ENCODE measurements around the gene DENND5B.
"Not testable (repeated sequence)": the region's sequence is repeated elsewhere in the genome, so short reads cannot be mapped to it uniquely, and the experiment has no call there.

The DENND5B gene

GRCh38 chr12:31591380-31591901 lies 505 bp upstream of the DENND5B start:
- DNase-seq (ENCODE audit: low read depth): no peak

DNA sequence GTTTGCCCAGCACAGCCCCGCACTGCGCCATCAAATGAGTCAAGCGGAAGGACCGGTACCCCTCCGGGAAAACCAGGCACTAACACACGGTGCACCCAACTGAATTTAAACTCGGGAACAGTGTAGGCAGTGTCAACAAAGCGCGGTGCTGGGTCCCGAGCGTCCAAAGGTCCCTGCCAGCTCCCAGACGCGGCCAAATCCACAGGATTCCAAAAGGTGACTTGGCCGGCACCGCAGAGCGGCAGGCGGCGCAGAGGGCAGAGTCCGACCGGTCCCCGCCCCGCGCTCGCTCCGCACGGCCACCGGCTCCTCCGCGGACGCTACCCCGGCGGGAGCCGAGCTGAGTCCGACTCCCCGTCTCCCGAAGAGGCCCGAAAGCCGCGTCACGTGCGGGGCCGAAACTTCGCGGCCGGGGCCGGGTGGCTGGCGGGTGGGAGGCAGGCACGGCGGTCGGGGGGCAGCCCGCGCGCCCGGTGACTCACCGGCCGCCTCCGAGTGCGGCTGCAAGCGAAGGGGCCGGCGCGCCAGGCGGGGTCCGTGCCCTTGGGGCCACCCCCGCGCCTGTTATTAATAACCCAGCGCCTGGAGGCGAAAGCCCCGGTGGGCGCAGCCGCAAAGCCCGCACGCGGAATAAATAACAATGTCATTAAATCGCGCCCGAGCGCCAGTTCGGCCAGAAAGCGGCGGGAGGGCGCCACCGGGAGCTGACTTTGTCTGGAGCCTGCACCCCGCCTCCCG lies 863 bp downstream of the DENND5B start:
- no peak for DNase-seq (ENCODE audit: low read depth)

DNA sequence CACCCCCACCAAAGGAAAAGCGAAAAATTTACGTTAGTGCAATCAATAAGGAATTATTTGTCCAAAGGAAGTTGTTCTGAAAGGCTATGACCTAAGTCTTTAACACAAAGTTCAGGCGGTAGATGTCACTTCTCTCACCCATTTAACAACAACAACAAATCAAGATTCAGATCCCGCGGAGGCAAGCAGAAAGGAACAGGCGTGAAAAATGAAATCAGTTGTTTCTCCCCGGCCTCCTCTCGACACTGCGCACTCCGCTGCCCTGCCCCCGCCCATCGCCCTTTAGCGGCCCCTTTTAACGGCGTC lies 1.4 kb downstream of the DENND5B start:
- no peak for DNase-seq (ENCODE audit: low read depth)

GRCh38 chr12:31588976-31589375 lies 2.0 kb downstream of the DENND5B start:
- no peak for DNase-seq (ENCODE audit: low read depth)

DNA sequence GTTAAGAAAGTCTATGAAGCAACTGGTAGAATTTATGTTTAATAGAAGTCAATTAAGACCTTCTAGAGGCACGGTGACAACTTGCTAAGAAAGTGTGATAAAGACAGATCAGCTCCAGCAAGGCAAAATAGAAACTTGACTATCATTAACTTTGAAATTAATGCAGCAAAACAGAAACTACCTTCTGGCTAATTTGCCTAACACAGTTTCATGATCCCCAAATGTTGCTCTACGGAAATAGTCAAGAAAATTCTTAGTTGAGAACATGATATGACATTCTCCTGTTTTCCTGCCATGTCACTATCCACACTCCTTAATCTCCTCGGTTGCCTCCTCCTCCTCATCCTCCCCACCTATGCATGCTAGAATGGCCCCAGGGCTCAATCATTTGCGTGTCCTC lies 4.2 kb downstream of the DENND5B start:
- DNase-seq (ENCODE audit: low read depth): no peak

DNA sequence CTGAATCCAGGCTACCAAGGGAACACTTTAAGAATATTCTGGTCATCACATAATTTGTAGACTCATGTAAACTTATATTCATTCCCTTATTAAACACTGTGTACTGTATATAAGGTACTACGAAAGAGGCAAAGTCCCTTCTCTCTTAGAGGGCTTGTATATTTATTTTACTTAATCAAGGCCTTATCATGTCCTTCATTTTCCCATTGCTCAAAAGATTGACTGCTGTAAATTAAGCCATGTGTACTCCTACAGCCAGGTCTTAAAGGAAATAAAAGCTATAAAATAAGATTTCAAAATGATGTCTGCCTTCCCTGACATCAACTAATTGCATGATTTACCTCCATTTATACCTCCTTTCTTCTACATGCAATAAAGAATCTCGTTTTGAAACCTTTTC lies 5.0 kb downstream of the DENND5B start:
- no peak for DNase-seq (ENCODE audit: low read depth)

DNA sequence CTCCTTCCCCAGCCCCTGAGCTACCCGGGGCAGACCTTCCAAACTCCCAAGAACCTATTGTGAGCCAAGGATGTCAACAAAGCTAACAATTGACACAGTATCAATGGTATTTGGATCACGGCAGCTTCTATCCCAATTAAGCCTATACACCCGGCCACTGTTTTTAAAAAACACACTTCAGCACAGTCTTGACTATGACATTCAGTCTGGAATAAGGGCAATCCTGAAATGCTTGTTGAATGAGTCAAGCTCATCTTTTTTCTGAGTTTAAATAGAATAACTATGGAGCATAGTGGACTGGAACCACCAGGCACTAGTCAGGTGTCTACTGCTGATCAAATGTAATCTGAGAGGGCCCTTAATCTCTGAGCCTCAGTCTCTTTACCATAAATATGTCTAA lies 5.7 kb downstream of the DENND5B start:
- DNase-seq (ENCODE audit: low read depth): no peak

GRCh38 chr12:31584782-31585181 lies 6.2 kb downstream of the DENND5B start:
- DNase-seq (ENCODE audit: low read depth): no peak

DNA sequence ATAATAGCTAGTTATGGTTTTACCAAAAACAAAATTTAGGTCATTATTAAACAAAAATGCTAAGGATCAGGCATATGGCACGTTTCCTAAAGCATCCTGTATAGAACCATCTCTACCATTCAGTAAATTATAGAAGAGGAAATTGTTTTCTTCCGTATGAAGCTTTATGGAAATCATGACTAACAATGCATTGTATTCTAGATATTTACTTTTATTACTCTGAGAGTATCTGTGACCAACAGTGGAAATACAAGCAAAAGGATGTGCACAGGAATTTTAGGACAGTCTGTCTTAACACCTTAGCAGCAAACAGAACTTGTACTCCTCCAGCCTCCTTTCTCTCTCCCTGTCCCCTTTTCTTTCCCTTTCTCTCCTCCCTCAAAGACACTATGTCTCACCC lies 7.1 kb downstream of the DENND5B start:
- no peak for DNase-seq (ENCODE audit: low read depth)

GRCh38 chr12:31582155-31582554 lies 8.8 kb downstream of the DENND5B start:
- no peak for DNase-seq (ENCODE audit: low read depth)

DNA sequence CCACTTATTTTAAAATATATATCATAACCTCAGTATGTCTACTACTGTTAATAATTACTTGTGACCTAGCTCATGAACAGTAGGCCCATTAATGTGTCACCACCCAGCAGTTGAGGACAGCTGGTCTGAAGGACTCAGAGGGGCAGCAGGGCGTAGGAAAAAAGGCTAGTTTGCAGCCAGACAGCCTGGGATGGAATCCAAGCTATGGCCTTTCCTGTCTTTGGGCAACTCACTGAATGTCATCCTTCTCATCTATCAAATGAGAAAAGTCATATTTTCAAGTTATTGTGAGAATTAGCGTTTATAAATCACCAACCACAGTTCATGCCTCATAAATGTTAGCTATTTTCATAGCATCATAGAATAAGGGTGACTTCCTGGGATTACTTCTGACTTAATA lies 12.3 kb downstream of the DENND5B start:
- peak; percentile 75 for DNase-seq (ENCODE audit: low read depth)

- no peak for DNase-seq (ENCODE audit: low read depth)
Measured at GRCh38 chr12:31574803-31575575, 15.9 kb downstream of the DENND5B start.

- DNase-seq (ENCODE audit: low read depth): not testable (repeated sequence)
Measured at GRCh38 chr12:31574367-31574766, 16.6 kb downstream of the DENND5B start.

DNA sequence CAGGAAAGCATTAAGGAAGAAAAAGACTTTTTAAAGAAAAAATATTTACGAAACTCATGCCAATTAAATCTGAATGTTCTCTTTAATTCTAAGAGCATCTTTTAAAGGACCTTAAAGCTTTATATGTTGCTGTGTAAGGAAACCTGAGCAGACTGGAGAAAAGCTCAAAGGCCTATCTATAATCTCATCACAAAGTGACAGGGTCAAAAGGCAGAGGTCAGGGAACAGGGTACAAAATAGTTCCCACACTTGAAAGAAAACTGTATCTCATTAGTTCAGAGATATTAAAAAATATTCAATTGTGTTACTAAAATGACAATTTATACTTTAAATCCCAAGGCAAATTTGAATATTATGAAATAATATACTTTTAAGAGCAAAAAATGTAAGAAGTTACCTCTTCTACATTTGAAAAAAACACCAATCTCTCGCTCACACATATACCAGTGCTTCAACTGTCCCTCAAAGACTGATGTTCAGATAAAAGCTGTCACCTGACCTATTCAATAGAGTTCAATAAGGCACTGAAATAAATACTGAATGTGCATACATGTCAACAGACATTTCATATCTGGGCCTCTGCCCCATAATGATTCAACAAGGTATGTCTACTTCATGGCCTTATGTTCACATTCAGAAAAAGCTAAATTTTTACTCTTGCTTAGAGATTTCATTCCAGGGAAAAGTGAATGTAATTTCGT lies 17.9 kb downstream of the DENND5B start:
- DNase-seq (ENCODE audit: low read depth): no peak

DNA sequence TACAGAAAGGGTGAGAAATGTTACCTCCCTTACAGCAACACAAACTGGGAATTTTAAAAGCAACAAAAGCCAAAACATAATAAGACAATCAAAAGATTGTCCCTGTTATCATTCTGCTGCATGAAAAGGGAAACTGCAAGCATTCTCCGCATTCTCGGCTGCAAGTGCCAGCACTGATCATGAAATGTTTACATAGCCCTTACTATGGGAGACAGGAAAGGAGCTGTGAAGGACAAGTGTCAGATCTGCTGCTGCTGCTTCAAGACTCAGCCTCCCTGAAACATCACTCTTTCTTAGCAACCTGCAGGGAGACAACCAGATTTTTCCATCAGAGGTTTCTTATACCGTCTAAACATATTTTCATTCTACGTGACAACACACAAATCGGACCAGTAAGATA lies 20.1 kb downstream of the DENND5B start:
- DNase-seq (ENCODE audit: low read depth): no peak

DNA sequence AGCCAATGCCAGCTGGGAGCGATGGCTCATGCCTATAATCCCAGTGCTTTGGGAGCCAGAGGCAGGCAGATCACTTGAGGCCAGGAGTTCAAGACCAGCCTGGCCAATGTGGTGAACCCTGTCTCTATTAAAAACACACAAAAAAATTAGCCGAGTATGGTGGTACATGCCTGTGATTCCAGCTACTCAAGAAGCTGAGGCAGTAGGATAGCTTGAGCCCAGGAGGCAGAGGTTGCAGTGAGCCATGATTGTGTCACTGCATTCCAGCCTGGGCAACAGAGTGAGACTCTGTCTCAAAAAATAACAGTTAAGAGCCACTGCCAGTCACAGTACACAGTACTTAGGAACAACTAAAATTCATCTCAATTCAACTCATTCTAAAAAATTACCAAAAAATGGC lies 21.4 kb downstream of the DENND5B start:
- not testable (repeated sequence) for DNase-seq (ENCODE audit: low read depth)

DNA sequence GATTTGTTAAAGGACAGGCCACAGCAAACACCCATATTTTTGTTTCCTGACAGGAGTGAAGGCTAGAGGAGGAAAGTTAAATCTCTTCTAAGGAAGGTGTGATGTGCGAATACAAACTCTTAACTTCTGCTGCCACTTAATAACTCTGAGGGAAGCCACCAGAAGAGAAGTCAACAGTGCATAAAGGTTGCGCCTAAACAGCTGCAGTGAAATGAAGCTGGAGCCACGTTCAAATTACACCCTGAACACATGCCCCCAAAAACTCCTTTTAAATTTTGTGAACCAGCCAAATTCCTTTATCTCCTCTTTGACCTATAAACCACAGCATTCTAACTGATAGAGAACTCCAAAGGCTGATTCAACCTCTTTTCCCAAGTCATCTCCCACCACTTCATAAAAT lies 22.4 kb downstream of the DENND5B start:
- DNase-seq (ENCODE audit: low read depth): no peak

- no peak for DNase-seq (ENCODE audit: low read depth)
Measured at GRCh38 chr12:31567029-31567428, 23.9 kb downstream of the DENND5B start.

- DNase-seq (ENCODE audit: low read depth): no peak
Measured at GRCh38 chr12:31566547-31566946, 24.4 kb downstream of the DENND5B start.

DNA sequence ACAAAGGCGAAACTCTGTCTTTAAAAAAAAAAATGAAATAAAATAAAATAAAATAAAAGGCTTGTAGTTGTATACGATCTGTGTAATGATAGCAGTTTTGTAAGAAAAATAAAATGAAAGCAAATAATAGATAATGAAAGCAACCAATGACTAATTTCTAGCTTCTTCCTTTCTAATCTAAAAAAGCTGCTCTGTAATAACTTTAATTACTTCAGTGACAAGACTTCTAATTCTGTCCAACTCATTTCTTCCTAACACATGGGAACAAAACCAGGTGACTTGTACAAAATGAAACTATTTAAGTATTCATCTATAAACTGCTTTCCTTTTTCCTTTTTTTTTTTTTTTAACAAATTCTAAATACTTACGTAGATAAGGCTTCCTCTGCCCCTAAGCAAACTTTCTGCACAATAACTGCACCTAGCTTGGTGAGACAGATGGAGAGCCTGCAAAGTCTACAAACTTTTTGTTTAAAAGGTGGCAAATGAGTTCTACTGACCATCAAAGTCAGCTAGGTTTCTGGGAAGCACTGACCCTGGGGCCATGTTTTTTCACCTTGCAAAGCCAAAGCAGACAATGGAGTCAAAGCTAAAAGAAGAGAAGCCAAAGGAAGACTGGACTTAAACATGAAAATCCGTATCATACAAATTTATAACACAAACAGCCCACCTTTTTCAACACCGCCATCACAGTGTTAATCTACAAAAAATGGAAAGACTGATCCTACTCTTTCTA lies 28.2 kb downstream of the DENND5B start:
- DNase-seq (ENCODE audit: low read depth): no peak

DNA sequence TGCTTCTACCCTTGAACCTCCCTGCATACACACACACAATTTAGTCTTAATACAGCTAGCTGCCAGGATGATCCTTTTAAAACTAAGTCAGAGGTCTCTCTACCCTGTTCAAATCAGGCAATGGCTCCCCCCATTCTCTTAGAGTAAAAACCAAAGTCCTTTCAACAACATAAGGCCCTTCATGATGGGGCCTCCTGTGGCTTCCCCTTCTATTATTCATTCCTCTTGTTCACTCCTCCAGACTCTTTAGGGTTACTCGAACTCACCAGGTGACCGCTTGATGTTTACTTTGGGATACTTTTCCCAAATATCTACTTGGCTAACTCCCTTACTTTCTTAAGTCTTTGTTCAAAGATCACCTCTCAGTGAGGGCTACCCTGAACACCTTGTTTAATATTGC lies 30.4 kb downstream of the DENND5B start:
- DNase-seq (ENCODE audit: low read depth): no peak

- DNase-seq (ENCODE audit: low read depth): peak; percentile 12
Measured at GRCh38 chr12:31558521-31558920, 32.4 kb downstream of the DENND5B start.

Measured in GM04504 (cell line).